HG03175 (cell line): ENCODE data around the gene CTNNA3.

Source experiments
- ATAC-seq: cut with Tn5 transposase; IDR thresholded peaks from one replicate; pipeline ENCODE4 v1.9.1; 2021; ENCODE audit warnings: mild to moderate bottlenecking, moderate library complexity; ENCODE audit not compliant: unreplicated experiment

Gene CTNNA3

DNA sequence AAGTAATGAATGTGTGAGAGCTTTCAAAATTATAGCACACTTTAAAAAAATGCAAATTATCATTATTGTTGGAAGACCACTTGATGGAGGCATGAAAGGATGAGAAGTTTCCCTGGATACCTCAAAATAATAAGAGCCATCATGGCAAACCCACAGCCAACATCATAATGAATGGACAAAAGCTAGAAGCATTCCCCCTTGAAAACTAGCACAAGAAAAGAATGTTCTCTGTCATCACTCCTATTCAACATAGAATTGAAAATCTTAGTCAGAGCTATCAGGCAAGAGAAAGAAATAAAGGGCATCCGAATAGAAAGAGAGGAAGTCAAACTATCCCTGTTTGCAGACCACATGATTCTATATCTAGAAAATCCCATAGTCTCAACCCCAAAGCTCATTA, 1657.4 kb downstream of the CTNNA3 start:
- no peak for ATAC-seq

- ATAC-seq = no peak
Observed at GRCh38 chr10:66026321-66026720, 1669.7 kb downstream of the CTNNA3 start.

DNA sequence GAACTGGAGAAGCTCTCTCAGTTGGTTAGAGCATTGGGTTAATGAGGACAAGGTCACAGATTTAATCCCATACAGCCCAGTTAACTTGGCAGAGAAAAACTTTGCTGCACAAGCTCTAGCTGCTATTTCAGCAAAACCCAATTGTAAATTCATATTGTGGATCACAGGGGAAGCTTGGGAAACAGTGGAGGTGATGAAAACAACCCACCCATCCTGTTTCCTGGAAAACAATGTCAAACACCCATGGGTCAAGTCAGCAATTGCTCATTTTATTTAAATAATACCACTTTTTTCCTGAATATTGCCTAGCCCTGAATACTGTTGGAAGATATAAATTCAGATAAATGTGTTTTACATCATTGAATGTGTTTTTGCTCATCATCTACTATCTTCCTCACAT, 1670.8 kb downstream of the CTNNA3 start:
- no peak for ATAC-seq

DNA sequence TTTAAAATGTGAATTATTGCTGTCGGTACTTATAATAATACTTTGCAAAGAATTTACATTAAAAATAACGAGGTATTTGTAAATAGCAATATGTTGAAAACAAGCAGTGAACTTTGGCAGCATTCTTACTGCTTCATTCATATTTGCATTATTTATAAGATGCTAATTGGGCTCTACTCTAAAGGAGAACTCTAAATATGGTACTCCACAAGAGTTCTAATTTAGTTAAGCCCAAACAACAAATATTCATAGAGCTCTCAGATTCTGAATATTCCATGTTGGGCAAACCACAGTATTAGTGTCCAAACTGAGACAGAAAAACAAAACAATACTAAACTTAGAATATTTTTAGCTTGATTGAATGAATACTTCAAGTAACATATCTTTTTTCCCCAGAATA, 1674.6 kb downstream of the CTNNA3 start:
- ATAC-seq = no peak

GRCh38 chr10:66008221-66008620, 1687.8 kb downstream of the CTNNA3 start:
- ATAC-seq = no peak

- no peak for ATAC-seq
Observed at GRCh38 chr10:66006411-66006810, 1689.6 kb downstream of the CTNNA3 start.

DNA sequence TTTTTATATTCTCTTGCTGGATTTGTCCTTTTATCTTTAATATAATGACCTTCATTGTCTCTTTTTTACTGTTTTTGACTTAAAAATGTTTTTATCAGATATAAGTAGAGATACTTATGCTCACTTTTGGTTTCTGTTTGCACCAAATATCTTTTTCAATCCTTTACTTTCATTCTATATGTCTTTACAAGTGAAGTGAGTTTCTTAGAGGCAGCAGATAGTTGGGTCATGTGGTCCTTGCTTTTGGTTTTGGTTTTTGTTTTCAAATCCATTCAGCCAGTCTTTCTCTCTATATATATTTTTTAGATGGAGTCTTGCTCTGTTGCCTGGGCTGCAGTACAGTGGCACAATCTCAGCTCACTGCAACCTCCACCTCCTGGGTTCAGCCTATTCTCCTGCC, 1702.5 kb downstream of the CTNNA3 start:
- ATAC-seq = no peak

DNA sequence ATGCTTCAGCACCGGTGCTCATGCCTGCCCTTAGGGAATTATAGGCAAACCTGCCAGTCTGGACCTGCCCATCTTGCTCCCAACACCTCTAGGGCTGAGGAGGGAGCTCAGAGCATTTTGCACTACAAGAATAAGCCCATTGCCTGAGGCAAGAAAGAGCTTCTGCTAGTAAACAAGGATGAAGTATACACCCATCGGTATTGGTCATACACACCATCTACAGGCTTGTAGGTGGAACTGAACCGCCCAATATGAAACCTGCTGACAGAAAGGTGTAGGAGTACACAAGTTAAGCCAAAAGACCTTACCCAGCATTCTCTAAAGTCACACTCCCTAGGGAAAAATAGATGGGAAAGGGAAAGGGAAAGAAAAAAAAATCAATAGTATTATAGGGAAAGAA, 1727.1 kb downstream of the CTNNA3 start:
- no peak for ATAC-seq

DNA sequence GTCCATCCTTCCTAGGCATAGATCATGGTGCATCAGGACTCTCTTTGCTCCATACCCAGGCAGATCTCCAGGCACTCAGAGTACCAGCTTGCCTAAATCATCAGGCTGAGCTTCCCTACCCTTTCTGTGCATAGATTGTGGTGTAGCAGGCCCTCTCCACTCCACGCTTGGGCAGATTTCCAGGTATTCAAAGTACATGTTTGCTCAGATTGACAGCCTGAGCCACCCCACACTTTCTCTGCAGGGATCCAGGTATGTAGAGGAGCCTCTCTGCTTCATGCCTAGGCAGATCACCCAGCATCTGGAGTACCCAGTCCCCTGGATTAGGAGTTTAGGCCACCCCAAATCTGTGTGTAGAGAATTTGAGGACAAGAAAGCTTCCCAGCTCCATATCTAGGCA, 1727.6 kb downstream of the CTNNA3 start:
- ATAC-seq = no peak

GRCh38 chr10:65964205-65964604, 1731.8 kb downstream of the CTNNA3 start:
- no peak for ATAC-seq

DNA sequence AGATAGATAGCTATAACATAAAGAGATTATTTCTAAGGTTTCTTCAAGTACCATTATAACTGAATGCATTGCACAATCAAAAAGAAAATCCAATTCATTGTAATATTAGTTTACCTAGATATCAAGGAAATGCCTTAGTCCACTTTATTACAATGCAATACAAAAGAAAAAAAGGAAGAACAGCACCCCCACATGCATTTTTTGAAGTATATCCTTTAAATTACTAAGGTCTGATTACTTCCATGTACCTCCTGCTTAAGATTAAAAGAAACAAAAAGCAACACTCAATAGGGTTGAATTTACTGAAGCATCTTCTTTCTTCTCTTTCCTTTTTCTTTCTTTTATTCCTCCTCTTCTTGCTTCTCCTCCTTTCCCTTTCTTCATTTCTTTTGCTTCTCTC, 1743.9 kb downstream of the CTNNA3 start:
- ATAC-seq = no peak

GRCh38 chr10:65950075-65950474, 1745.9 kb downstream of the CTNNA3 start:
- no peak for ATAC-seq

DNA sequence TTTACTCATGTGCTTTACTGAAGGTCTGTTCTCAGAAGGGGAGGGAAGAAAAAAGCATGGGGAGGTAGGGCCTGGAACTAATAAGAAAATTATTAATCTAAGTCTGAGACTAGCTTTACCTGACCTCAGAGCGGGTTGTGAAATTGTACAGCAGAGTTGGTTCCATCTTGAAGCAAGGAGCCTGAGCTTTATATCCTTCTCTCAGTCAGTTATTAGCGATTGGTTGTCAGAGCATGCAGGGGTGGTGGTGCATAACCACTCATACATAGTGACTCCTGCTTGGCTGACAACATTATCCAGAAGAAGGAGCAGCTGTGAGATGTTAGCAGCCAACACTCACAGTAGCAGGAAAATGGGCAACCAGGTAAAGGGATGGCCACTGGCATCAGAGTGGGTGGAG, 1746.5 kb downstream of the CTNNA3 start:
- no peak for ATAC-seq

DNA sequence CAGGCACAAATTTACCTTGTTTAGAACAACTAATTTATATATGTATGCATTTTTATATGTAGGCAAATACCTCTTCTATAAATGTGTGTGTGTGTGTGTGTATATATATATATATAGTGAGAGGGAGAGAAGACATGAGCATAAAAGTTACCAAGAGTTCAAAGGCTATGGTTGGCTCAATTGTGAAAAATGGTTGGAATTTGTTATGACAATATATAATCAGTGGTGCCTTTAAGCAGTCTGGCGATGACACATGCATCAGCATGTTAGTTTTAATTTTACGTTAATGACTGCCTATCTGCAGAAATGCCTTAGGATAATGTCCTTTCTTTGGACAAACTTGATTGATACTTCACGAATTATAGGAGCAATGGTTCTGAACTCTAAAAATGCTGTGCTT, 1750.9 kb downstream of the CTNNA3 start:
- ATAC-seq = no peak

GRCh38 chr10:65943451-65943850, 1752.5 kb downstream of the CTNNA3 start:
- ATAC-seq = no peak

- no peak for ATAC-seq
Observed at GRCh38 chr10:65940816-65941662, 1755.0 kb downstream of the CTNNA3 start.

- ATAC-seq = no peak
Observed at GRCh38 chr10:65940105-65940504, 1755.9 kb downstream of the CTNNA3 start.

GRCh38 chr10:65931291-65932070, 1764.5 kb downstream of the CTNNA3 start:
- no peak for ATAC-seq

GRCh38 chr10:65911151-65911835, 1784.7 kb downstream of the CTNNA3 start:
- ATAC-seq = no peak

DNA sequence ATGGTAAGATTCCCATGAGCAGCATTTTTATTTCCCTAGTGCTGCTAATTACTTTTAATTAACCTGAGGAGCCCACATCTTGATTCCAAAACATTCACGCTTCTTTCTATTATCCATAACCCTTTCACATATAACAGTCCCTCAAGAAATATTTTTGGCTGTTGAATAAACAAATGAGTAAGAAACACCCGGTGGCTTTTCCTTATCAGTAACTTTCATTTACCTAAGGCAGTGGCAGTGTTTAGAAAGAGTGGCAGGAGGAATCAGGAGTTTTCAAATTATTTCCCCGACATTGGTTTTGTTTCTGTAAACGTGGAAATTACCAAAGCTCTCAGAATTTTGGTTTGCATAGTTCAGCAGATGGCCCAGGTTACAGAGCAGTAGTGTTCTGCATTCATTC, 1785.8 kb downstream of the CTNNA3 start:
- no peak for ATAC-seq

DNA sequence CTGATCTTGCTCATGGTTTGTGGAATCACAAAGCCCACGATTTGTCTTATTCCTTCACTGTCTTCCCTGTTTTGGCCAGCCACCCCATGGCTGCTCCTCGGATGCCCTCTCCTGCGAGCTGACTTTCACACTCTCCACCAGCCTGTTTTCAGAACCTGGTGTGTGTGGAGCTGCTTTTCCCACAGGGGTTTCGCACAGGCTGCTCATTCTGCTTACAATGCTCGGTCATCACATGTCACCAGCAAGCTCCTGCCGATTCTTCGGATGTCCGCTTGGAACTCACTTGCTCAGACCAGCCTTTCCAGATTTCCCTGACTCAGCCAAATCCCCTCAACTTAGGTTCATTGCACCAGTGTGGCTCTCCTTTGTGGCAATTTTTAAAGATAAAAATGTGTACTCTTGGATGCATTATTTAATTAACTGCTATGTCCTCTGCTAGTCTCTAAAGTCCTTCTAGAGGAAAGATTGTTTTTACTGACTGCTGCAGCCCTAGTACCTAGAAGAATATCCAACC, 1788.7 kb downstream of the CTNNA3 start:
- no peak for ATAC-seq
